NCI-H2029 treated with DMSO at 0.1 percent for 48 hours (cell line): Measurements from ENCODE around the gene ODF4.
"Not testable (repeated sequence)": the region's sequence is repeated elsewhere in the genome, so short reads cannot be mapped to it uniquely, and the experiment has no call there.

Experiments
- DNase-seq: peaks from one replicate; lab custom pipeline; 2025; lab: John Stamatoyannopoulos, UW

Gene ODF4

GRCh38 chr17:8326511-8327302 is 12.9 kb upstream of the ODF4 start:
- no peak for DNase-seq

GRCh38 chr17:8327303-8327649 is 12.4 kb upstream of the ODF4 start:
- no peak for DNase-seq

- no peak for DNase-seq
These were observed 7.5 kb upstream of the ODF4 start for GRCh38 chr17:8332128-8332527.

GRCh38 chr17:8332688-8333087 is 7.0 kb upstream of the ODF4 start:
- no peak for DNase-seq

- no peak for DNase-seq
These were observed 6.4 kb upstream of the ODF4 start for GRCh38 chr17:8333281-8333680.

- no peak for DNase-seq
These were observed 1.6 kb upstream of the ODF4 start for GRCh38 chr17:8337802-8338752.

- no peak for DNase-seq
These were observed 893 bp upstream of the ODF4 start for GRCh38 chr17:8338753-8339140.

GRCh38 chr17:8341456-8341855 is 1.8 kb downstream of the ODF4 start:
- DNase-seq: no peak

GRCh38 chr17:8345052-8345690 is 5.5 kb downstream of the ODF4 start:
- DNase-seq: no peak

- DNase-seq: no peak
These were observed 6.5 kb downstream of the ODF4 start for GRCh38 chr17:8345951-8346665.

GRCh38 chr17:8347001-8347400 is 7.4 kb downstream of the ODF4 start:
- not testable (repeated sequence) for DNase-seq

GRCh38 chr17:8350339-8350738 is 10.7 kb downstream of the ODF4 start:
- no peak for DNase-seq

GRCh38 chr17:8353736-8354135 is 14.1 kb downstream of the ODF4 start:
- no peak for DNase-seq

- DNase-seq: no peak
These were observed 14.6 kb downstream of the ODF4 start for GRCh38 chr17:8354236-8354635.

GRCh38 chr17:8357910-8358309 is 18.3 kb downstream of the ODF4 start:
- DNase-seq: no peak

GRCh38 chr17:8359769-8360168 is 20.1 kb downstream of the ODF4 start:
- no peak for DNase-seq

GRCh38 chr17:8360260-8360659 is 20.6 kb downstream of the ODF4 start:
- no peak for DNase-seq

GRCh38 chr17:8360751-8361150 is 21.1 kb downstream of the ODF4 start:
- no peak for DNase-seq

GRCh38 chr17:8362651-8363332 is 23.2 kb downstream of the ODF4 start:
- no peak for DNase-seq

- no peak for DNase-seq
These were observed 25.5 kb downstream of the ODF4 start for GRCh38 chr17:8365143-8365542.

GRCh38 chr17:8366231-8366630 is 26.6 kb downstream of the ODF4 start:
- DNase-seq: no peak
